Hepatocyte (in vitro differentiated cells): Measurements from ENCODE around the gene GAL.

ENCODE experiments used
- CTCF ChIP-seq: fragments of 200-600 bp; sonication (generic); IDR thresholded peaks from 2 replicates; pipeline ENCODE4 v1.5.1; 2016; ENCODE audit warnings: antibody characterized with exemption, mild to moderate bottlenecking; ENCODE audit not compliant: poor library complexity
- EZH2 ChIP-seq: fragments of 200-600 bp; sonication (generic); IDR thresholded peaks from 2 replicates; pipeline ENCODE4 v1.6.1; 2016; ENCODE audit warnings: antibody characterized with exemption, mild to moderate bottlenecking, borderline replicate concordance

GRCh38 chr11:68658661-68659060 is 25.7 kb upstream of the GAL start:
- TF ChIP-seq EZH2 (no peak), CTCF (no peak)
